Colonic mucosa (tissue), 4 donors: ENCODE measurements around the gene OR10D3. TPM values are rescaled to one million over a fixed set of nuclear protein-coding genes. Genes with fewer than 3 reads are reported as not detected.
"Not testable (repeated sequence)": the region's sequence is repeated elsewhere in the genome, so short reads cannot be mapped to it uniquely, and the experiment has no call there.

Source experiments
- DNase-seq: peaks from one replicate; pipeline ENCODE4 v3.0.0-alpha.2; 2020
- H3K27ac ChIP-seq: fragments of 200-600 bp; one replicate; pipeline ENCODE4 v1.8.0; 2021
- H3K27me3 ChIP-seq: fragments of 200-600 bp; one replicate; pipeline ENCODE4 v1.8.0; 2021
- H3K36me3 ChIP-seq: fragments of 200-600 bp; one replicate; pipeline ENCODE4 v1.8.0; 2021
- H3K4me1 ChIP-seq: fragments of 200-600 bp; one replicate; pipeline ENCODE4 v1.8.0; 2021; ENCODE audit warnings: mild to moderate bottlenecking
- H3K4me3 ChIP-seq: fragments of 200-600 bp; one replicate; pipeline ENCODE4 v1.8.0; 2021
- H3K9ac ChIP-seq, 2 donors: one replicate each; pipeline ENCODE4 v1.7.0; 2013; ENCODE audit warnings: control low read depth in 2 of 2, low read depth in 2 of 2, low read length in 2 of 2
- H3K9me3 ChIP-seq: fragments of 200-600 bp; one replicate; pipeline ENCODE4 v1.8.0; 2021
- intact Hi-C: fragments of 100-400 bp; cut with DNase I; formaldehyde crosslinking; loops from one replicate; pipeline ENCODE4 v1.14.1; 2022
- total RNA-seq, 2 donors: library from RNA; stranded (reverse); fragmentation: NEBNext Ultra II Directional in 1 of 2; extraction: Animal tissue kit (Norgen Biotek cat#: 25700) in 1 of 2; gene quantifications; one replicate each; pipeline ENCODE4 v1.2.1, GENCODE V29; 2021
- TF ChIP-seq, protein P1 (sequence below): fragments of 200-600 bp; IDR thresholded peaks from one replicate; pipeline ENCODE4 v1.8.0; 2022; ENCODE audit warnings: antibody characterized with exemption, mild to moderate bottlenecking
- donor health status: healthy.
- donor health status: DM: no; HTN: no; CAD: no.
- donor health status: DM: no; HTN: no; CAD: no.

Gene OR10D3
- total RNA-seq, 2 donors from 2014 or later: not detected

DNA sequence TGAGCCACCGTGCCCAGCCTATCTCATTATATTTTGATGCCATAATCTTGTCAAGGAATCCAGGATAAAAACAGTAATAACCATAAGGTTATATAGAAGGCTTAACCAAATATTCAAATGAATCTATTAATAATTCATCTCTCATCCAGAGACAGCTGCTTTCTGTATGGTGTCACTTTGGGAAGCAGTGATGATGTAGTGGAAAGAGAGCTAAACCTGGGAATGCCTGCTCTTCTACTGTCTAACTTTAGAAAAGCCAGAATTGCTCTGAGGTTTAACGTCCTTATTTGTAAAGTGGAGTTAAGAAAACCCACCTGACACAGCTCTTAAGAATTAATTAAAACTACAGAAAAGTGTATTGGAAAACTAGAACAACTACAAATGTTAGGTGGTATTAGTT, 29.3 kb upstream of the OR10D3 start:
- H3K9ac ChIP-seq: no peak overlapping the region
- intact Hi-C loops: no loop called here
- no peaks in the 10 kb centered on the region for H3K9me3 ChIP-seq
- TF ChIP-seq, protein P1, sequence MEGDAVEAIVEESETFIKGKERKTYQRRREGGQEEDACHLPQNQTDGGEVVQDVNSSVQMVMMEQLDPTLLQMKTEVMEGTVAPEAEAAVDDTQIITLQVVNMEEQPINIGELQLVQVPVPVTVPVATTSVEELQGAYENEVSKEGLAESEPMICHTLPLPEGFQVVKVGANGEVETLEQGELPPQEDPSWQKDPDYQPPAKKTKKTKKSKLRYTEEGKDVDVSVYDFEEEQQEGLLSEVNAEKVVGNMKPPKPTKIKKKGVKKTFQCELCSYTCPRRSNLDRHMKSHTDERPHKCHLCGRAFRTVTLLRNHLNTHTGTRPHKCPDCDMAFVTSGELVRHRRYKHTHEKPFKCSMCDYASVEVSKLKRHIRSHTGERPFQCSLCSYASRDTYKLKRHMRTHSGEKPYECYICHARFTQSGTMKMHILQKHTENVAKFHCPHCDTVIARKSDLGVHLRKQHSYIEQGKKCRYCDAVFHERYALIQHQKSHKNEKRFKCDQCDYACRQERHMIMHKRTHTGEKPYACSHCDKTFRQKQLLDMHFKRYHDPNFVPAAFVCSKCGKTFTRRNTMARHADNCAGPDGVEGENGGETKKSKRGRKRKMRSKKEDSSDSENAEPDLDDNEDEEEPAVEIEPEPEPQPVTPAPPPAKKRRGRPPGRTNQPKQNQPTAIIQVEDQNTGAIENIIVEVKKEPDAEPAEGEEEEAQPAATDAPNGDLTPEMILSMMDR: no peak
- H3K27me3 ChIP-seq: no peaks in the 10 kb centered on the region
- no peaks in the 10 kb centered on the region for H3K4me1 ChIP-seq
- no peaks in the 10 kb centered on the region for H3K36me3 ChIP-seq
- H3K27ac ChIP-seq: no peak overlapping the region
- H3K4me3 ChIP-seq: no peak overlapping the region
- DNase-seq: no peak

DNA sequence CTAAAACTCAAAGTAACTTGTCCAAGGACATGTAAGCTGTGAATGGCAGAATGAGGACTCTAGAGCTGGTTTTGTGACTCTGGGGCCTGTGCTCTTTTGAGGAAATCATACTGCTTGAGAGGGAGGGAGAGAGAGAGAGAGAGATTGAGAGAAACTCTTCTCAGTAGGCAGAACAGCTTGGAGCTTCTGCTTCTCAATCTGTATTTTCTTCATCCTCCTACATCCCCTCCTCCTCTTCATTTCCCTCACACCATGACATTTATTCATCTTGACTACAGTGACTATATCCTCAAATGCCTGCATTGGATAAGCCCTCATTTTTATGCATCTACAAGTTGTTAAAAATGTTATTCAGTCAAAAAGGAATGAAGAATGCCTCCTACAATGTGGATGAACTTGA, 23.7 kb upstream of the OR10D3 start:
- no peaks in the 10 kb centered on the region for H3K9me3 ChIP-seq
- TF ChIP-seq, protein P1: no peak
- H3K36me3 ChIP-seq: no peaks in the 10 kb centered on the region
- no peaks in the 10 kb centered on the region for H3K27me3 ChIP-seq
- no peak overlapping the region for H3K27ac ChIP-seq
- no peaks in the 10 kb centered on the region for H3K4me1 ChIP-seq
- intact Hi-C loops: no loop called here
- H3K9ac ChIP-seq: no peak overlapping the region
- H3K4me3 ChIP-seq: no peak overlapping the region
- DNase-seq: no peak

DNA sequence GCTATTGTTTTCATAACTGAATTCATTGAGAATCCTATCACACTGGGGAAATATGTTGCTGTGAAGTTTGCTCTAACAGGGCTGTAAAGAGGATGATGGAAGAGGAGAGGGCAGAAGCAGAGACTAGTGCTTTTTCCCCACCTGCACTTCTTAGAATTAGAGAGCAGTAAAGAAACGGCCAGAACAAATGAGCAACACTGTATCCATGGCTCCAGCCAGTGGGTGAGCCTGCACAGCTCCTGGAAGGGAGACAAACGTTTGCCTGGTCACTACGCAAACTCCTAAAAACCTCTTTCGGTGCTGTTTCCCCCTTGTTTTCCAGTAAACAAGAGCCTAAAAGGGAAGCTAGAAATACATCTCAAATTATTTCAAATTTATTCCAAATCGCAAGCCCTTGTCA, 22.2 kb upstream of the OR10D3 start:
- Histone ChIP-seq H3K4me1 (no peaks in the 10 kb centered on the region), H3K4me3 (no peak overlapping the region), H3K27ac (no peak overlapping the region), H3K27me3 (no peaks in the 10 kb centered on the region), H3K9me3 (no peaks in the 10 kb centered on the region), H3K9ac (no peak overlapping the region), H3K36me3 (no peaks in the 10 kb centered on the region)
- intact Hi-C loops: no loop called here
- no peak for DNase-seq
- TF ChIP-seq, protein P1: no peak

GRCh38 chr11:124167826-124168231, 15.3 kb upstream of the OR10D3 start:
- Histone ChIP-seq H3K27me3 (no peaks in the 10 kb centered on the region), H3K27ac (no peak overlapping the region), H3K4me1 (no peaks in the 10 kb centered on the region), H3K9me3 (no peaks in the 10 kb centered on the region), H3K4me3 (no peak overlapping the region), H3K9ac (no peak overlapping the region), H3K36me3 (no peaks in the 10 kb centered on the region)
- TF ChIP-seq, protein P1: no peak
- no peak for DNase-seq
- intact Hi-C loops: no loop called here

DNA sequence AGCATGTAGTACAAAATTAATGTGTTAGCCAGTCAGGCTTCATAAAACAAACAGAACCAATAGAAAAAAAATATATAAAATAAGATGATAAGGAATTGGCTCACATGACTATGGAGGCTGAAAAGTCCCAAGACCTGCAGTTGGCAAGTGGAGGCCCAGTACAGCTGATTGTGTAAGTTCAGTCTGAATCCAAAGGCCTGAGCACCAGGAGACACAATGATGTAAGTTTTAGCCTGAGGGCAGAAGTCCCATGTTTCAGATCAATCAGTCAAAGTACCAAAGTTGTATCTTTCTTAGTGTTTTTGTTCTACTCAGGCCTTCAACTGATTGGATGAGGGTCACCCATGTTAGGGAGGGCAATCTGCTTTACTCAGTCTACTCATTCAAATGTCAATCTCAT, 14.3 kb upstream of the OR10D3 start:
- no peaks in the 10 kb centered on the region for H3K9me3 ChIP-seq
- no peaks in the 10 kb centered on the region for H3K36me3 ChIP-seq
- H3K4me3 ChIP-seq: no peak overlapping the region
- TF ChIP-seq, protein P1: no peak
- no peak for DNase-seq
- H3K9ac ChIP-seq: no peak overlapping the region
- no peaks in the 10 kb centered on the region for H3K4me1 ChIP-seq
- intact Hi-C loops: no loop called here
- H3K27ac ChIP-seq: no peak overlapping the region
- no peaks in the 10 kb centered on the region for H3K27me3 ChIP-seq

DNA sequence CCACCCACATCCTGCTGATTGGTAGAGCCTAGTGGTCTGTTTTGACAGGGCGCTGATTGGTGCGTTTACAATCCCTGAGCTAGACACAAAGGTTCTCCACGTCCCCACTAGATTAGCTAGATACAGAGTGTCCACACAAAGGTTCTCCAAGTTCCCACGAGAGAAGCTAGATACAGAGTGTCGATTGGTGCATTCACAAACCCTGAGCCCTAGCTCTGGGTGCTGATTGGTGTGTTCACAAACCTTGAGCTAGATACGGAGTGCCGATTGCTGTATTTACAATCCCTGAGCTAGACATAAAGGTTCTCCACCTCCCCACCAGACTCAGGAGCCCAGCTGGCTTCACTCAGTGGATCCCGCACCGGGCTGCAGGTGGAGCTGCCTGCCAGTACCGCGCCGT, 12.8 kb upstream of the OR10D3 start:
- H3K9me3 ChIP-seq, DNase-seq, H3K27ac ChIP-seq, H3K9ac ChIP-seq, H3K27me3 ChIP-seq, H3K4me3 ChIP-seq, H3K36me3 ChIP-seq, intact Hi-C loops, H3K4me1 ChIP-seq: not testable (repeated sequence)
